OCI-LY1 (cell line): ENCODE data around the gene RNF207.

Experiments used
- H2AFZ ChIP-seq: fragments of 200-600 bp; sonication (generic), shearing (Covaris generic); 2 replicates; pipeline ENCODE4 v1.6.0; 2014; ENCODE audit warnings: antibody characterized with exemption, mild to moderate bottlenecking, low read length
- H3F3A ChIP-seq: fragments of 200-600 bp; sonication (generic), shearing (Covaris generic); 2 replicates; pipeline ENCODE4 v1.6.0; 2014; ENCODE audit warnings: mild to moderate bottlenecking, antibody characterized with exemption, low read length, moderate library complexity; ENCODE audit not compliant: insufficient read depth
- H3K27ac ChIP-seq: fragments of 200-600 bp; sonication (generic); 2 replicates; pipeline ENCODE4 v1.5.1; 2014; ENCODE audit warnings: low read length, mixed run types, mild to moderate bottlenecking, low read depth; ENCODE audit not compliant: poor library complexity, severe bottlenecking
- H3K27me3 ChIP-seq: fragments of 200-600 bp; sonication (generic); 2 replicates; pipeline ENCODE4 v1.6.0; 2014; ENCODE audit warnings: antibody characterized with exemption, mild to moderate bottlenecking, low read length, moderate library complexity; ENCODE audit not compliant: insufficient read depth
- H3K36me3 ChIP-seq: fragments of 200-600 bp; sonication (generic); 2 replicates; pipeline ENCODE4 v1.6.1; 2014; ENCODE audit warnings: mild to moderate bottlenecking, antibody characterized with exemption, low read length, moderate library complexity, mixed read lengths; ENCODE audit not compliant: insufficient read depth
- H3K4me1 ChIP-seq: fragments of 200-600 bp; sonication (generic); 2 replicates; pipeline ENCODE4 v1.5.1; 2014; ENCODE audit warnings: mild to moderate bottlenecking, low read length, moderate library complexity; ENCODE audit not compliant: insufficient read depth, severe bottlenecking
- H3K4me2 ChIP-seq: fragments of 200-600 bp; sonication (generic), shearing (Covaris generic); 2 replicates; pipeline ENCODE4 v1.6.1; 2014; ENCODE audit warnings: low read length
- H3K4me3 ChIP-seq: fragments of 200-600 bp; sonication (generic); 2 replicates; pipeline ENCODE4 v1.5.1; 2014; ENCODE audit warnings: low read length, low read depth, mild to moderate bottlenecking, mixed read lengths; ENCODE audit not compliant: poor library complexity, severe bottlenecking
- H3K79me2 ChIP-seq: fragments of 200-600 bp; shearing (Covaris generic); 2 replicates; pipeline ENCODE4 v1.6.1; 2016; ENCODE audit warnings: mixed run types, low read length, mixed read lengths; ENCODE audit not compliant: insufficient read depth
- H3K9ac ChIP-seq: fragments of 200-600 bp; sonication (generic), shearing (Covaris generic); 2 replicates; pipeline ENCODE4 v1.6.1; 2014; ENCODE audit warnings: mild to moderate bottlenecking, low read length, mixed read lengths
- H3K9me2 ChIP-seq: fragments of 200-600 bp; sonication (generic), shearing (Covaris generic); 2 replicates; pipeline ENCODE4 v1.6.1; 2014; ENCODE audit warnings: low read depth, mild to moderate bottlenecking, low read length, mixed read lengths
- H3K9me3 ChIP-seq: fragments of 200-600 bp; shearing (Covaris generic); 2 replicates; pipeline ENCODE4 v1.6.1; 2014; ENCODE audit warnings: low read length, mixed read lengths
- H4K20me1 ChIP-seq: fragments of 200-600 bp; sonication (generic), shearing (Covaris generic); 2 replicates; pipeline ENCODE4 v1.6.0; 2016; ENCODE audit warnings: mild to moderate bottlenecking, low read length; ENCODE audit not compliant: insufficient read depth
- CTCF ChIP-seq: fragments of 200-600 bp; sonication (generic), shearing (Covaris generic); IDR thresholded peaks from 2 replicates; pipeline ENCODE4 v1.5.1; 2017; ENCODE audit warnings: mild to moderate bottlenecking, antibody characterized with exemption, low read length, moderate library complexity, mixed read lengths
- EZH2 ChIP-seq: fragments of 200-600 bp; sonication (generic), shearing (Covaris generic); IDR thresholded peaks from 2 replicates; pipeline ENCODE4 v1.8.0; 2017; ENCODE audit warnings: borderline replicate concordance, mixed run types, mild to moderate bottlenecking, antibody characterized with exemption, low read length, moderate library complexity, mixed read lengths

Gene RNF207

DNA sequence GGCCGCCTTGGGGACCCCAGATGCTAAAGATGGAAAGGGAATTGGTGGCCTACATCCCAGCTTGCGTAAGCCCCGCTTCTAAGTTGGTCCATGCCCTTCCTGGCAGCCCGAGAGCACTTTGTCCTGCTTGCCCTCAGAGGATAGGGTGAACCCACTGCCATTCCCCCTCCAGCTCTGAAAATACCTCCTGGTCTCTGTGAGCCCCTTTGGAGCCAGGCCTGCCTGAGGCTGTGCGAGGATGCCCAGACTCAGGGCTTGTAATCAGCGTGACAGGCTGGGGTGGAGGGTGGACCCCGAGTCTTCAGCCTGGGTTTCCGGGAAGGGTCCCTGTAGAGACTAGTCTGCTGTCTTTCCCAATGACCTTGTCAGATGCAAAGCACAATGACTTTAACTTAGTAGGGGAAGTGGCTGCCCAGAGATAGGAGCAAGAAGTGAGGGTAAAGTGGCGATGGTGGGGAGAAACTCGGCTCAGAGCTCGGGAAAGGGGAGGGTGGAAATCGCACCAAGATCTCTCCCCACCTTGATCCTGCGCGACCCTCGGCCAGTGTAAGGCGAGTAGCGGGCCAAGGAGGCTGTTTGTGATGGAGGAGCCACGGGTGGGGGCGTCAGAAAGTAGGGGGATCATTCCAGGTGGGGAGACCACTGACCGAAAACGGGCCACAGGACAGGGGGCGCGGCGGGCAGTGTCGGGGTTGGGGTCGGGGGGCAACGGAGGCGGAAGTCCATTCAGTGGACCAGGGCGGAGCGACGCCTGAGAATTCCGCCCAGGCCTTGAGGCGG lies 35.4 kb downstream of the RNF207 start:
- Histone ChIP-seq H3K9ac (no peak overlapping the region), H3K4me2 (no peak overlapping the region), H2AFZ (no peak overlapping the region), H3K79me2 (no peaks in the 10 kb centered on the region), H3K4me3 (no peak overlapping the region), H3K27ac (no peak overlapping the region), H3K4me1 (peaks cover 13% of the 10 kb centered on the region), H3F3A (no peaks in the 10 kb centered on the region), H3K27me3 (peaks cover 14% of the 10 kb centered on the region; the same call in 1 of the 2 replicates), H4K20me1 (no peaks in the 10 kb centered on the region), H3K9me2 (no peaks in the 10 kb centered on the region), H3K9me3 (no peaks in the 10 kb centered on the region), H3K36me3 (no peaks in the 10 kb centered on the region)
- TF ChIP-seq EZH2: no peak
- TF ChIP-seq CTCF: no peak

- H3K9ac ChIP-seq: no peak overlapping the region
- H3K4me3 ChIP-seq: no peak overlapping the region
- H3K4me2 ChIP-seq: no peak overlapping the region
Measured at GRCh38 chr1:6241887-6242740, 36.2 kb downstream of the RNF207 start.

More at GRCh38 chr1:6241887-6242740, 36.2 kb downstream of the RNF207 start:
- Histone ChIP-seq H3K79me2 (no peaks in the 10 kb centered on the region), H3K36me3 (no peaks in the 10 kb centered on the region), H2AFZ (no peak overlapping the region), H3F3A (no peaks in the 10 kb centered on the region), H3K9me2 (no peaks in the 10 kb centered on the region), H3K27me3 (peaks cover 14% of the 10 kb centered on the region; the same call in 1 of the 2 replicates), H3K9me3 (no peaks in the 10 kb centered on the region), H3K27ac (no peak overlapping the region), H4K20me1 (no peaks in the 10 kb centered on the region), H3K4me1 (peaks cover 10% of the 10 kb centered on the region)
- TF ChIP-seq CTCF (no peak), EZH2 (0 out of 2 replicates have a peak, but pooled peaks have one; percentile 59)
